Adipose tissue (tissue), 3 donors: ENCODE results near the gene RAB11A. TPM values are rescaled to one million over a fixed set of nuclear protein-coding genes. Genes with fewer than 3 reads are reported as not detected.

Experiments
- H3K27ac ChIP-seq: one replicate; pipeline ENCODE4 v1.5.1; 2013; ENCODE audit warnings: low read depth, low read length
- WGBS, 3 donors: extraction: QIAGEN DNeasy Blood & Tissue Kit; methylation state at CpG; one replicate each; pipeline ENCODE4 v1.1.7; 2013; 5-methylcytosine and 5-hydroxymethylcytosine counted together
- polyA plus RNA-seq, 3 donors: library from polyadenylated mRNA; stranded (reverse); fragments of 200-250 nt; gene quantifications; one replicate each; pipeline ENCODE4 v1.2.3, GENCODE V29; 2013
- donor health status: healthy with polysubstance abuse.
- donor health status: Bipolar disorder and iron deficiency.
- donor health status: healthy.

The RAB11A gene
- polyA plus RNA-seq, 3 donors = 75.5 to 188 (median 103) TPM

DNA sequence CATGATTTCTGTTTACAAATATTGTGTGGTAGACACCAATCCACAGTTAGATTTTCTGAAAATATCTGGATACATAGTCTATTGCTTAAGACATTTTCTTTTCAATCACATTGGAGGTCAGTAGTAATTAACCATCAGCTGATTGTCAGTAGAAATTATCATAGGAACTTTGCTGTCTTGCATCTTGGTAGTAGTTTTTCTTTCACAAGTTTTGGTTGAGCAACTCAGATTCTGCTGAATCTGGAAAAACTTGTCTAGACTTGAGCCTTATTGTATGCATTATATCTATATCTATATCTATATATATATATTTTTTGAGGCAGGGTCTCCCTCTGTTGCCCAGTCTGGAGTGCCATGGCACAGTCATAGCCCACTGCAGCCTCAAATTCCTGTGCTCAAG lies 4.0 kb downstream of the RAB11A start:
- H3K27ac ChIP-seq = no peak overlapping the region

DNA sequence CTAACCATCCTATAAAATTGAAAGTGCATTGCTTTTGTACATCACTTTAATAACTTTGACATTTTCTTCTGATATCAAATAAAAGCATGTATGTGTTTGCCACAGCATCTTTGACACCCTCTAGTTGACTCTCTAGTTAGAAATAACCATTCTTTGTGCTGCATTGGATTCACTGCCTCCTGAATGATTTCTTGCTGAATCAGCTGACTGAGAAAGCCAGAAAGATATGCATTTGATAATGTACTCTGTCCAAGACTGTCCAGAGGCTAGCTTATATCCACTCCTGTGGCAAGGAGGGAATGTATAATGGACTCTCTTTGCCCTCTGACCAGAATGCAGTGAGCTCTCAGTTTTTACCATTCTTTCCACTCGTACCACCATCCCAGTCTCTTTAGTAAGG lies 6.2 kb downstream of the RAB11A start:
- H3K27ac ChIP-seq = no peak overlapping the region
- 83 to 87% (median 86%) methylated on average over 1 of the region's 1 CpG for WGBS, 3 donors

DNA sequence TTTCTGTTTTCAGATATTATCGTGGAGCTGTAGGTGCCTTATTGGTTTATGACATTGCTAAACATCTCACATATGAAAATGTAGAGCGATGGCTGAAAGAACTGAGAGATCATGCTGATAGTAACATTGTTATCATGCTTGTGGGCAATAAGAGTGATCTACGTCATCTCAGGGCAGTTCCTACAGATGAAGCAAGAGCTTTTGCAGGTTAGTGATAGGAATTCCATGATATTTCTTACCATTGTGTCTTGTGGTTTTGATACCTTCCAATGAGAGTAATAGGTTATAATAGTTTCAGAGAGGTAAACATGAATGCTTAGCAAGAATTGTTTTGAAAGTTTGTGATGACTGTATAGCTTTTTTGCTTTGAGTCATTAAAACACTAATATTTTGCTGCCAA lies 8.5 kb downstream of the RAB11A start:
- 90 to 92% (median 90%) methylated on average over 3 of the region's 3 CpGs for WGBS, 3 donors
- no peak overlapping the region for H3K27ac ChIP-seq

DNA sequence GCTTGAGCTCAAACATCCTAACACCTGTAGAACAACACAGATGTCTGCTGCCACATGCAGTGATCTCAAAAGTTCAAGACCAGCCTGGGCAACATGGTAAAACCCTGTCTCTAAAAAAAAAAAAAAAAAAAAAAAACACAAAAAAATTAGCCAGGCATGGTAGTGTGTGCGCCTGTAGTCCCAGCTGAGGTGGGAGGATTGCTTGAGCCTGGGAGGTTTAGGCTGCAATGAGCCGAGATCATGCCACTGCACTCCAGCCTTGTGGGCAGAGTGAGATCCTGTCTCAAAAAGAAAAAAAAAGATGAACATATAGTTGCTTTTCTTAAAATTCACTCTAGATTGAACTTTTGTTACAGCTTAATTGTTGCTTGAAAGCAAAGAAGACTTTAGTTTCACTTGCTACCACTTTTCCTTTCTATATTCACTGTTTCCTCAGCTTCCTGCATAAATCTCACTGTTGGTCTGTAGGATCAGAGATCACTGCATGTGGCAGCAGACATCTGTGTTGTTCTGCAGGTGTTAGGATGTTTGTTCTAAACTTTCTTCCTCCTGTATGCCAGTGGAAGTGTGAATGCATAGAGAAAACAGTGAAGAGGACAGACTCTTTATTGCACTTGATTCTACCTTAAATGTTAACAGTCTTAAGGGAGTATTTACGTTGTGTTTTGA lies 12.6 kb downstream of the RAB11A start:
- WGBS, 3 donors = 73 to 85% (median 73%) methylated on average over 3 of the region's 3 CpGs
- H3K27ac ChIP-seq = no peak overlapping the region

DNA sequence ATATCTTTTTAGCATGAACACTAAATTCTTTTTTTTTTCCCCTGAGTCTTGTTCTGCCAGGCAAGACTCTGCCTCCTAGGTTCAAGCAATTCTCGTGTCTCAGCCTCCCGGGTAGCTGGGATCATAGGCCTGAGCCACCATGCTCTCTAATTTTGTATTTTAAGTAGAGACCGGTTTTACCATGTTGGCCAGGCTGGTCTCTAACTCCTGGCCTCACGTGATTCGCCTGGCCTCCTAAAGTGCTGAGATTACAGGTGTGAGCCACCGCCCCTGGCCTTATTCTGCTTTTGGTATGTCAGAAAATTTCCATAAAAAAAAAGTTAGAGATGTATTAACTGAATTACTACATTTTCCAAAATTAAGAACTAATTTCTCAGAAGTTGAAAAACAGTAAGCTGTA lies 14.3 kb downstream of the RAB11A start:
- 93 to 97% (median 94%) methylated on average over 6 of the region's 6 CpGs for WGBS, 3 donors
- H3K27ac ChIP-seq = no peak overlapping the region

DNA sequence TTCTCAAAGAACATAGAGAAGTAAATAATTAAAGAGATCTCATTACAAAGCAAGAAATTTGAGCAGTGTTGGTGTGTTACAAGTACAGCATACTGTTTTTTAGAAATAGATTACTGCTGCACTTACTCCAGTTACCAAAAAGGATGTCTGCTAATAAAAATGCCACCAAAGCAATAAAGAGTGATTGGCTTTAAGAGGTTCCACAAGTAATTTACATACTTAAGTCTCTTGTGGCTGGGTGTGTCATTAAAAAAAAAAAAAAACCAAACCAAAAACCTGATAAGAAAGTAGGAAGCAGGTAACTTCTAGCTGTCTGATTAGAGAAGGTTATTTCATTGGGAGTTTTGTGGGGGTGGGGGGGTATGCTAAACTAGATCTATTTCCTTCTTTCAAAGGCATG lies 15.2 kb downstream of the RAB11A start:
- no peak overlapping the region for H3K27ac ChIP-seq

DNA sequence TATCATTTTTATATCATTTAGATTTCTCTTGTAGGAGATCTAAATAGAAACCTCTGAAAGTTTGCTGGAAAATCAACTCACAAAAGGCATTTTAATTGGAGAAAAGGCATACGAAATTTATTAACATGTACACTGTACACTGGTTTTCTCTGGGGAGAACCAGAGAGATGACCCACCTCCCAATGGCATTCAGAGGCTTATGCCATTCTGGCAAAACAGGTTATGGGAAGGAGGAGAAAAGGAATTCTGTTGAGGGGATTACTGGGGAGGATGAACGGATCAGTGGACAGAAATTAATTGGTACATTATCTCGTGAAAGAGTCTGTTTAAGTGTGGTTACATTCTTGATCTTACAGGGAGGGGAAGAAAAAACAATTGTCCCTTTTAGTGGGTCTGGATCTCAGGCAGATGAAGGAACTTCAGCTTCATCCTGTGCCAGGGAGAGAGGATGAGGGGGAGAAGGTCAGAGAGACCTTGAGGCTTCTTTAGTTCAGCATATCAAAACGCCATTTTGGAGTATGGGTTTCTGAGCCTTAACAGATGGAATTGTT lies 16.5 kb downstream of the RAB11A start:
- no peak overlapping the region for H3K27ac ChIP-seq
- WGBS, 3 donors = 73 to 81% (median 73%) methylated on average over 4 of the region's 4 CpGs

DNA sequence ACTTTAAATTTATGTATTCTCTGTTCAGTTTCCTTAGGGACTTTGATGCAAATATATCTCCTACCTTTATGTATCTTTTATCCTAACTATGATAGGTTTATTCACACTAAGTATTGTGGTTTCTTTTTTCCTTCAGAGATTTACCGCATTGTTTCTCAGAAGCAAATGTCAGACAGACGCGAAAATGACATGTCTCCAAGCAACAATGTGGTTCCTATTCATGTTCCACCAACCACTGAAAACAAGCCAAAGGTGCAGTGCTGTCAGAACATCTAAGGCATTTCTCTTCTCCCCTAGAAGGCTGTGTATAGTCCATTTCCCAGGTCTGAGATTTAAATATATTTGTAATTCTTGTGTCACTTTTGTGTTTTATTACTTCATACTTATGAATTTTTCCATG lies 18.3 kb downstream of the RAB11A start:
- 80 to 85% (median 85%) methylated on average over 3 of the region's 3 CpGs for WGBS, 3 donors
- no peak overlapping the region for H3K27ac ChIP-seq

DNA sequence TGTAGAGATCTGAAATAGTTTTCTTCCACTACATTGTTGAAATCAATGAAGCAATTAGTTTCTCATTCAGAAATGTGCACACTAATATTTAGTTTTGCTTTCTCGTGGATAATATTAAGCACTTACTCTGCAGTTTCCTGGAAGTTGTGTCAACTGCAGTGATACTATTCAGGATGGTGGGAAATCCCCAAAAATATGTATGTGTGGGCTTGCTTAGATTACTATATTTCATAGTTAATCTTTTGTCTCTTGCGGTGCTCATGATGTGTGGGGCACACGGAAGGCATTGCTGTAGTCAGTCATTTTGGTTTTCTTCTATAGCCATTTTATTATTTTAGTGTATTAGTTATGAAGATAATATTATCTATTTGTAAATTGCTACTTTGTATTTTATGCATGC lies 19.7 kb downstream of the RAB11A start:
- 72 to 74% (median 73%) methylated on average over 3 of the region's 3 CpGs for WGBS, 3 donors
- no peak overlapping the region for H3K27ac ChIP-seq

DNA sequence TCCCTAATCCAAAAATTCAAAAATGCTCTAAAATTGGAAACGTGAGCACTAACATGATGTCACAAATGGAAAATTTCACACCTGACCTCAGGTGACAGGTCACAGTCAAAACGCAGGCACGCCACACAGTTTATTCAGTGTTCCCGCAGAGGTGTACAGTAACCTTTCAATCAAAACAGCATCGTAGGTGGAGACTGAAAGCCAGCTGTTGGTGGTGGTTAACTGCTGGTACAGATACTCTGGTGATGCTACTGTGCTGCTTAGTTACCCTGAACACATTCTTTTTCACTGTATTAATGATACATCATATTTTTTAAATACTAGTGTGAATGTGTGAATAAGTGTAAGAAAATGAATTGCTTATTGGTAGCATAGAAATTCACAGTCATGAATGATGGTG lies 23.8 kb downstream of the RAB11A start:
- no peak overlapping the region for H3K27ac ChIP-seq
- 89 to 92% (median 90%) methylated on average over 5 of the region's 5 CpGs for WGBS, 3 donors

DNA sequence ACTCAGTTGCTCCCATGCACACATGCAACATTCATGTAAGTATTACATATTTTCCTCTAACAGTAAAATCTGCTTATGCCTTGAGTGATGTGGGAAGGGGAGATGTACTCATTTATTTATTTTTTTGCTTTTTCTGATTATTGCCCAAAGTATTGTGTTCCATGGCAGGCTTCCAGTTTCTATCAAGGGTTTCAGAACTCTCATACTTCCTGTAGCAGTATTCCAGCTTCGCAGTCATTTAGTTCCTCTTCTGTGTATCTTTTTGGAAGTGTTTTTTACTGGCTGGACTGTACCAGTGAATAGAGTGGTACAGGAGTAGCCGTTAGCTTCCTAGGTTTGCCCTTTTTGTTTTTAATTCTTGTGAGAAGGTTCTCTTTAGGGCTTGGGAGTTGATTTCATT lies 26.9 kb downstream of the RAB11A start:
- H3K27ac ChIP-seq = no peak overlapping the region
- WGBS, 3 donors = 48 to 78% (median 56%) methylated on average over 2 of the region's 2 CpGs

DNA sequence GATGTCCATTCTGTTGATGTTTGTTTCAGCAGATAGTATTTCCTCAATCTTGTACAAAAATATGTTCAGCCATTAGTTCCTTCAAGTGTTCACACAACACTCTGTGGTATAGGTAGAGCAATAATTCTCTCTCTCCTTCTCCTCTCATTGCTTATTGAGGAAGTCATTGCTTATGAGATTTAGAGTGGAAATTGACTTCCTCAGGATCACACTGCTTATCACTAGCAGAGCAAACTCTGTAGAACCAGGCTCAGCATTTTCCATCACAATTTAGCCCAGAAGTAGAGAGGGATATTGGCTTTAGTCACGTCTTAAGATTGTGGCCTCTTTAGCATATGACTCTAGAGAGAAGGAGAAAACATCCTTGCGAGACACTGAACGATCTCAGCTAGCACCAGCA lies 31.2 kb downstream of the RAB11A start:
- WGBS, 3 donors = 93 to 95% (median 94%) methylated on average over 3 of the region's 3 CpGs

DNA sequence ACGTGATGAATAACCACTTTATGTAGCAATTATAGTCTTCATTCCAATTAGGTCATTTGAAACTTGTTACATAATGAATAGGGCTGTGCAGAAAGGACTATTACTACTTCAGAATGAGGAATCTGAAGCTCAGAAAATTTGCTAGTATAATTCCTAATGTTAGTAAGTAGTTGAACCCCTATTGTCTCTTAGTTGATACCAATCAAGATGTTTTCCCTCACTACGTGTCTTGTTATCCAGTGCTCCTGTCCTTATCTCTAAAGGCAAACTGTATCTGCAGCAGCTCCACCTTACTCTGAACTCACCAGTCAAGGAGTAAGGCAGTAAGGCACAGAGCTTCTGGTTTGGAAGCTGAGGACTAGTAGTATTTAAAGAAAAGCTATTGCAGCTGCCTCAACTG lies 32.0 kb downstream of the RAB11A start:
- H3K27ac ChIP-seq = no peak overlapping the region
- WGBS, 3 donors = 52 to 68% (median 61%) methylated on average over 2 of the region's 2 CpGs

More for the DNA sequence above, 31.2 kb downstream of the RAB11A start:
- H3K27ac ChIP-seq = no peak overlapping the region

DNA sequence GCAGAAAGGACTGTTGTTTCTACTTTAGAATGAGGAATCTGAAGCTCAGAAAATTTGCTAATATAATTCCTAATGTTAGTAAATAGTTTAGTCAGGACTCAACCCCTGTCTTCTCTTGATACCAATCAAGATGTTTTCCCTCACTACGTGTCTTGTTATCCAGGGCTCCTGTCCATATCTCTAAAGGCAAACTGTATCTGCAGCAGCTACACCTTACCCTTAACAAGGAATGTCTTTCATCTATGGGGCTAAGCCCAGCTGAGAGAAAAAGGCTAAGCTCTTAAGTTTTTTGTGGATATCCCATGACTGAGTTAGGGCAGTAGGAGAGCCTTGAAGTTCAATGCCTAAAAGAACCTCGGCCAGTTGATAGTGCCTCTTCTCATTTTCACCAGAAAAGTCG lies 32.5 kb downstream of the RAB11A start:
- H3K27ac ChIP-seq = no peak overlapping the region
- WGBS, 3 donors = 90 to 96% (median 93%) methylated on average over 3 of the region's 3 CpGs

DNA sequence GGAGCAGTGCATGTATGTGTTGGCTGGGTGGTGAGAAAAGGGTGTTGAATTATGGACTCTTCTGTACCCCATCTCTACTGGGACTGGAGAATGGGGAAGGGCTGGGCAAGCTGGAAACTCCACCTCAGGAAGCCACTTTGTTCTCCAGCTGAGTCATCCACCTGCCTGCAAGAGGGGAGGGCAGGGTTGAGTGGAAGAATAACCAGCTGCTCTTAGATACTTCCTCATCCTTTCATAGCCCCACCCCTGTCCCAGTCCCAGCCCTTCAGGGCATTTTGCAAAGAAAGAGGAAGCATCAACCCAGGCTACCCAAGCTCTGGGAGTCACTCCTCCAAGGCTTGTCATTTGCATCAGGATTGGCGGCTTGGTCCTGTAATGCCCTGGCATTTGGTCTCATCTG lies 33.1 kb downstream of the RAB11A start:
- no peak overlapping the region for H3K27ac ChIP-seq
- 53 to 90% (median 64%) methylated on average over 1 of the region's 1 CpG for WGBS, 3 donors

DNA sequence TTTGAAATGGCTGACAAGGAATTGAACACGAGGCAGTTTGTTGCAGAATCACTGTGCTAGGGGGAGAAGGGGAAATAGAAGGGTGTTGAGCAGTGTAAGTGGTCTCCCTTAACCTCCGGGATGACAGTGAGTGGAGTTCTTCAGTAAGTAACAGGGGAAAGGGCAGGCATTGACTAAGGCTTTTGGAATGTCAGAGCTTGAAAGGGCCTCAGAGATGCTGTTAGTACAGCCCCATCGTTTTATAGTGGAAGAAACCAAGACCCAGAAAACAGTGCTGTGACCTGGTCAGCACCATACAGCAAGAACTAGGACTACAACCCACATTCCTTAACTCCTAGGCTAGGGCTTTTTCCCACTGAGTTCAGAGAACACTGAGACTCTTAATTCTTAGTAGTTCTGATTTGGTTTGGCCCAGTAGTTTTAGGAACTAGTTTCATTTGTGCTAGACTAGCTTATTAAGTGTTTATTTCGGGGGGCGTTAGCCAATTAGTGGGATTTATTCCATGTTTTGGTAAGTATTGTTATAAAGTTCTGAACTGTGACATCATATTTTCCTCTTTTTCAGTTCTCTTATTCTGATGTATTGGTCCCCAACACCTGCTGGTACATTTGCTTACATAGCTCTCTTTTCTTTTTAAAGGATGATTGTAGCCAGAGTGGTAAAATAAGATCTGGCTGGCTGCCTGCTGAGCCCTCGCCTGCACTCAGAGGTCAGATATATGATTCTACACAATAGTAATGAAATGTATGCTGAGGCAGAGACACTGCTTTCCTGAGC lies 34.2 kb downstream of the RAB11A start:
- 78 to 87% (median 85%) methylated on average over 6 of the region's 6 CpGs for WGBS, 3 donors
- no peak overlapping the region for H3K27ac ChIP-seq

DNA sequence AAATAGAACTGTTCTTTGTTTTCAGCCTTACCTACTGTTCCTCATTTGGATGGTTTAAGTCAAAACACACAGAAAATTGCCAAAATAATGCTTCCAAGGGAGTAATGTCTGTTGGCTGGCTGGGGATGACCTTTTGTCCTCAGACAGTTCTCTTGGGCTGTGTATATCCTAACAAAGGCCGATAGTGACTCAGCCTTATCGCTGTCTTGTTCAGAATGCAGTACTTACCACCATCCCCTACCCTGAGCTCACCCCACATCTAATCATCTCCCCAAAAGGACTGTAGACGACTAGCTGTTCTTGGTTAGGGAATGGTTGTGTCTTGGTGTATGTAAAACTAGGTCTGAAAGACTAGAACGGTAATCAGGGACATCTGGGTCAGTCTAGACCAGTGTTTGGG lies 35.0 kb downstream of the RAB11A start:
- WGBS, 3 donors = 70 to 94% (median 70%) methylated on average over 4 of the region's 4 CpGs
- H3K27ac ChIP-seq = no peak overlapping the region

DNA sequence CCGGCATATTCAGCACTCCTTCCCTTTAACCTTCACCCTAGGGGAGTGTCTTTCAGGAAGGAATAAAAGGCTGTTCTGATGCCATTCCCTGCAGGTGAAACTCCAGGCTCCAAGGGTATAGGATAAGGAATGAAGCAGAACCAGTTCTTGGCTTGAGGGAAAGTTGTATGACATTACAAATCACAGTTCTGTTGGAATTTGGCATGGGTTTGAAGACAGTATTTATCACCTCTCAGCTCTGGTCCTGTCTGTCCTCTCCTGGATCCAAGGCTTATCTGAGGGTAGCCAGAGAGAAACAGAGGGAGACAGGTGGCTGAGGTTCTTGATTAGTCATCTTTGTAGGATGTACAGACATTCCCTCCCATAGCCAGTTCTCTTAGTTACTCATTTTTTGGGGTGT lies 37.1 kb downstream of the RAB11A start:
- WGBS, 3 donors = 69 to 92% (median 87%) methylated on average over 1 of the region's 1 CpG
- no peak overlapping the region for H3K27ac ChIP-seq

DNA sequence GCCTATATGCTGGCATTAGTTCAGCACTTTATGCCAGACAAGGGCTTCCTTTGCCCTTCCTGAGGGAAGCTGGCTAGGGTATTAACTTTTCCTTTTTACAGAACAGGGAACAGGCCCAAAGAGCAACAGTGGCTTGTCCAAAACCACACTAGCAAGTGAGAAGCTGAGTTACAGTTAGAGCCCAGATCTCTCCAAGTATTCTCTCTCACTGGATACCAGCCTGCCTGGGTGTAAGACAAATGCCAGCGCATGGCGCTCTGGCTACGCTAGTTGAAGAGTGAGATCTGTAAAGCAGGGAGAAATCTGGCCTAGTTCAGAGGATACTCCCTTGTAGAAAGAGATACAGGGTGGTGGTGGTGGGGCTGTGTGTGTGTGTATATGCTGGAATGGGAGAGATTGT lies 38.4 kb downstream of the RAB11A start:
- WGBS, 3 donors = 98 to 100% (median 98%) methylated on average over 3 of the region's 3 CpGs
- H3K27ac ChIP-seq = no peak overlapping the region

DNA sequence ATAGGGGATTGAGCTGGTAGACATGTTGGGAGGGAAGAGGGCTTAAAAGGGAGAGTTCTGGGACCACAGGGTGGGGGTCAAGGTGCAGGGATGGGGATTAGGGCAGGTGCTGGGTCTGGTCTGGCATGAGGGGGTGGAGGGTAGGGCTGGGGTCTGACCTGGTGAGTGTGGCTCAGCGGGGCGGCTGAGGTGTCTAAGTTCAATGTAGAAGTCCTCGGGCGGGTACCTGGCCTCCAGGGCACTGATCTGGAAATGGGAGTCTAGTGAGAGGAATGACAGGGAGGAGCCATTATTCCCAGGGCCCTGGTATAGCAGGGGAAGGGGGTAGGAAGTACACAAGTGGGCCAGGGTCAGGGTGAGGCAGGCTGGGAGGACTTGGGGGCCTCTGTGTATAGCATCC lies 39.6 kb downstream of the RAB11A start:
- no peak overlapping the region for H3K27ac ChIP-seq
- WGBS, 3 donors = 93 to 97% (median 97%) methylated on average over 4 of the region's 4 CpGs
